Testis (tissue), 2 donors: ENCODE data around the gene TIMM10.

ENCODE experiments used
- POLR2A ChIP-seq: fragments of 450-650 bp; IDR thresholded peaks from one replicate; pipeline ENCODE4 v1.6.1; 2017; ENCODE audit warnings: antibody characterized with exemption, mild to moderate bottlenecking, moderate library complexity
- TF ChIP-seq, protein P1 (sequence below), 3 experiments: fragments of 450-650 bp in 2 of 3; fragments of 200-600 bp in 1 of 3; sonication (generic) in 1 of 3; IDR thresholded peaks; one replicate each; pipeline ENCODE4 v1.5.1; 2016 to 2019; ENCODE audit warnings: antibody characterized with exemption in 3 of 3, mild to moderate bottlenecking in 2 of 3, moderate library complexity in 1 of 3

DNA sequence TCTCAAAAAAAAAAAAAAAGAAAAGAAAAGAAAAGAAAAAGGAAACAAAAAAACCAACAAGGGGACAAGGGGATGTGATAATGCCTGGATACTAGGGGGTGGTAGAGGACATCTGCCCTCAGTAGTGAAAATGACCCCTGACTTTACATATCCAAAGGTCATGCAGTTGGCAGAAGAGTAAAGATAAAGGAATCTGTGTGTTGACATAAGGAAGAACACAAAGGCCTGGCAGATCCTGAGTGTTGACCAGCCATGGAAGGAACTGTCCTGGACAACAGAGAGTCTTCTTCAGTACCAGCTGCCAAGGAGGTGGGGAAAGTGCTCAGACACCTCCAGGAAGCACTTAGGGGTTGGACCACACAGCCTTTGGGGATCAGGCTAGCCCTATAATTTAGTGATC lies 27.7 kb downstream of the TIMM10 start:
- TF ChIP-seq, protein P1, sequence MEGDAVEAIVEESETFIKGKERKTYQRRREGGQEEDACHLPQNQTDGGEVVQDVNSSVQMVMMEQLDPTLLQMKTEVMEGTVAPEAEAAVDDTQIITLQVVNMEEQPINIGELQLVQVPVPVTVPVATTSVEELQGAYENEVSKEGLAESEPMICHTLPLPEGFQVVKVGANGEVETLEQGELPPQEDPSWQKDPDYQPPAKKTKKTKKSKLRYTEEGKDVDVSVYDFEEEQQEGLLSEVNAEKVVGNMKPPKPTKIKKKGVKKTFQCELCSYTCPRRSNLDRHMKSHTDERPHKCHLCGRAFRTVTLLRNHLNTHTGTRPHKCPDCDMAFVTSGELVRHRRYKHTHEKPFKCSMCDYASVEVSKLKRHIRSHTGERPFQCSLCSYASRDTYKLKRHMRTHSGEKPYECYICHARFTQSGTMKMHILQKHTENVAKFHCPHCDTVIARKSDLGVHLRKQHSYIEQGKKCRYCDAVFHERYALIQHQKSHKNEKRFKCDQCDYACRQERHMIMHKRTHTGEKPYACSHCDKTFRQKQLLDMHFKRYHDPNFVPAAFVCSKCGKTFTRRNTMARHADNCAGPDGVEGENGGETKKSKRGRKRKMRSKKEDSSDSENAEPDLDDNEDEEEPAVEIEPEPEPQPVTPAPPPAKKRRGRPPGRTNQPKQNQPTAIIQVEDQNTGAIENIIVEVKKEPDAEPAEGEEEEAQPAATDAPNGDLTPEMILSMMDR (IDR thresholded peaks at IDR 0.05): no peak
- no peak for TF ChIP-seq POLR2A
